Measurements from ENCODE around the gene FSCN2. TPM values are rescaled to one million over a fixed set of nuclear protein-coding genes. Genes with fewer than 3 reads are reported as not detected.

FSCN2 gene
- total RNA-seq, 1 experiment from 2014 or later: 2.9 TPM

- BruUV-seq (replicated peaks): no TSS peak
These were observed 45.5 kb upstream of the FSCN2 start for GRCh38 chr17:81482673-81483072.

DNA sequence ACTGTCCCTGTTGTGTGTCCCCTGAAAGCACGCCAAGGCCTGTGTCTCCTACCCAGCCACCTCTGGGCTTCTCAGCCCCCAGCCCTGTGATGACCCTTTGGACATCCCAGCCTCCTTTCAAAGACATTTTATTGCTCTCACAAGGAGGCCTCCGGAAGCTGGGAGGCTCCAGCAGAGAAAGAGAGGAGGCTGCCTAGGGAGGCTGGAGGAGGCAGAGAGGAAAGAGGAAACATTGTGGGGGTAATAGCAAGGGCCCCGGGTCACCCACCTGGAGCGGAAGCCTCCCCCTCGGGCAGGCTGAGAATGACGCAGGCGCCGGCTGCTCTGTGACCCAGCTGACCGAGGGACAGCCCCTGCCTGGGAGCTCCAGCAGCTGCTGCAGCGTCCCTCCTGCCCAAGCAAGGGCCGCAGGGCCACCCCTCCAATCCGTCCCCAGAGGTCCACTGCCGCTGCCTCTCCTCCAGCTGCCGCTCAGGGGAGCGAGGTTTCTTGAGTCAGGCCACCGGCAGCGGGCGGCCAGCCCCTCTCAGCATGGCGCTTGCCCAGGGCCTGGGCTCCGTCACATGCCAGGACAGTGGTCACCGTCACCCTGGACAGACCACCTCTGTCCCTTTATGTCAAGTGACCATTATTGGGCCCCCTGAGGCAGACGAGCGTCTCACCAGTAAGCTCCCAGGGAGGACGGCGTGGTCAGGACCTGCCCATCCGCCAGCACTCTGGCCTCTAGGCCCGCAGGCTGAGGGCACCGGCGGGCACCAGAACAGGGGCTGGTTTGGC lies 44.9 kb upstream of the FSCN2 start:
- Histone ChIP-seq H3K9me3 (no peaks in the 10 kb centered on the region), H3K36me3 (ENCODE audit: control insufficient read depth, insufficient read depth, low read length) (no peaks in the 10 kb centered on the region), H3K4me1 (peaks cover 14% of the 10 kb centered on the region), H3K27me3 (replicated peaks; ENCODE audit: control insufficient read depth, insufficient read depth, low read length) (no peaks in the 10 kb centered on the region), H3K4me3 (ENCODE audit: low read depth, low read length) (no peak overlapping the region)
- peaks cover under 1% of the 10 kb centered on the region for H3K36me3 Mint-ChIP-seq (ENCODE audit: insufficient read depth, unreplicated experiment)
- H3K27me3 Mint-ChIP-seq (ENCODE audit: insufficient read depth, unreplicated experiment): no peaks in the 10 kb centered on the region
- no TSS peak for BruUV-seq (replicated peaks)
- POLR2A ChIA-PET: interaction anchor here (0.6 to 1.9 kb wide), 3 partner anchors 88 to 188 kb away, joined by 3 to 8 read pairs (median 4); partner anchors contain the start of genes BAHCC1 and SLC38A10
- H3K9me3 Mint-ChIP-seq (ENCODE audit: unreplicated experiment): no peaks in the 10 kb centered on the region
- H3K27ac Mint-ChIP-seq (ENCODE audit: unreplicated experiment): peak overlapping the region; percentile 29
- no peak for DNase-seq
- no peaks in the 10 kb centered on the region for H3K4me1 Mint-ChIP-seq (ENCODE audit: low read depth, unreplicated experiment)
- intact Hi-C loops (cut with micrococcal nuclease; ENCODE audit: unreplicated experiment): no loop called here
- CTCF ChIA-PET: interaction anchor here (1.2 to 3.6 kb wide), 9 partner anchors 10 to 230 kb away, joined by 3 to 28 read pairs (median 12); partner anchors contain the start of gene BAHCC1
- H3K4me3 Mint-ChIP-seq (ENCODE audit: unreplicated experiment): peak overlapping the region; percentile 30
- TF ChIP-seq CTCF (IDR thresholded peaks at IDR 0.05; ENCODE audit: insufficient read depth in 1 of 2, low read depth in 1 of 2, low read length in 1 of 2, severe bottlenecking in 1 of 2, unreplicated experiment in 1 of 2): no peak

More at GRCh38 chr17:81482673-81483072, 45.5 kb upstream of the FSCN2 start:
- TF ChIP-seq CTCF (IDR thresholded peaks at IDR 0.05; ENCODE audit: insufficient read depth in 1 of 2, low read depth in 1 of 2, low read length in 1 of 2, severe bottlenecking in 1 of 2, unreplicated experiment in 1 of 2): no peak
- Histone ChIP-seq H3K9me3 (no peaks in the 10 kb centered on the region), H3K4me3 (ENCODE audit: low read depth, low read length) (no peak overlapping the region), H3K27me3 (replicated peaks; ENCODE audit: control insufficient read depth, insufficient read depth, low read length) (no peaks in the 10 kb centered on the region), H3K4me1 (peaks cover 14% of the 10 kb centered on the region), H3K36me3 (ENCODE audit: control insufficient read depth, insufficient read depth, low read length) (no peaks in the 10 kb centered on the region)
- Mint-ChIP-seq H3K4me1 (ENCODE audit: low read depth, unreplicated experiment) (no peaks in the 10 kb centered on the region), H3K27me3 (ENCODE audit: insufficient read depth, unreplicated experiment) (no peaks in the 10 kb centered on the region), H3K27ac (ENCODE audit: unreplicated experiment) (peak overlapping the region; percentile 29), H3K4me3 (ENCODE audit: unreplicated experiment) (peak overlapping the region; percentile 30), H3K9me3 (ENCODE audit: unreplicated experiment) (no peaks in the 10 kb centered on the region), H3K36me3 (ENCODE audit: insufficient read depth, unreplicated experiment) (peaks cover 5% of the 10 kb centered on the region)
- POLR2A ChIA-PET: interaction anchor here (1.0 kb wide), 1 partner anchor 88 kb away, joined by 3 read pairs; the partner anchor contains the start of gene BAHCC1
- intact Hi-C loops (cut with micrococcal nuclease; ENCODE audit: unreplicated experiment): no loop called here
- CTCF ChIA-PET: interaction anchor here (3.6 kb wide), 1 partner anchor 42 kb away, joined by 17 read pairs; no protein-coding TSS in a partner anchor
- DNase-seq: no peak

- no peak overlapping the region for H3K4me3 ChIP-seq (ENCODE audit: low read depth, low read length)
- peaks cover 18% of the 10 kb centered on the region for H3K4me1 ChIP-seq
- no TSS peak for BruUV-seq (replicated peaks)
- no peaks in the 10 kb centered on the region for H3K36me3 ChIP-seq (ENCODE audit: control insufficient read depth, insufficient read depth, low read length)
- Mint-ChIP-seq H3K9me3 (ENCODE audit: unreplicated experiment) (no peaks in the 10 kb centered on the region), H3K4me1 (ENCODE audit: low read depth, unreplicated experiment) (no peaks in the 10 kb centered on the region), H3K36me3 (ENCODE audit: insufficient read depth, unreplicated experiment) (no peaks in the 10 kb centered on the region), H3K27me3 (ENCODE audit: insufficient read depth, unreplicated experiment) (no peaks in the 10 kb centered on the region), H3K4me3 (ENCODE audit: unreplicated experiment) (peak overlapping the region; percentile 30), H3K27ac (ENCODE audit: unreplicated experiment) (no peak overlapping the region)
- H3K27me3 ChIP-seq (replicated peaks; ENCODE audit: control insufficient read depth, insufficient read depth, low read length): no peaks in the 10 kb centered on the region
- DNase-seq: no peak
- TF ChIP-seq CTCF (IDR thresholded peaks at IDR 0.05; ENCODE audit: insufficient read depth in 1 of 2, low read depth in 1 of 2, low read length in 1 of 2, severe bottlenecking in 1 of 2, unreplicated experiment in 1 of 2): no peak
- intact Hi-C loops (cut with micrococcal nuclease; ENCODE audit: unreplicated experiment): loop anchor here (1.0 kb wide), 3 partner anchors 86 to 231 kb away; no protein-coding TSS in a partner anchor
- ChIA-PET CTCF (interaction anchor here (0.9 to 3.6 kb wide), 14 partner anchors 10 to 261 kb away, joined by 3 to 34 read pairs (median 6); partner anchors contain the start of genes BAHCC1 and CEP131), POLR2A (interaction anchor here (0.6 to 1.9 kb wide), 3 partner anchors 86 to 189 kb away, joined by 4 to 10 read pairs (median 8); partner anchors contain the start of genes BAHCC1 and SLC38A10)
- no peaks in the 10 kb centered on the region for H3K9me3 ChIP-seq
These were observed 44.3 kb upstream of the FSCN2 start for GRCh38 chr17:81483862-81484194.
